K562 (cell line): ENCODE results near the gene DNAJC12. TPM values are rescaled to one million over a fixed set of nuclear protein-coding genes. Genes with fewer than 3 reads are reported as not detected.

Source experiments
- ATAC-seq: fragments of 200-7000 bp; cut with Tn5 transposase; 3 replicates; pipeline ENCODE4 v1.9.1; 2020; ENCODE audit warnings: moderate library complexity
- BruUV-seq: library from RNA; stranded (reverse); fragments of 400-500 nt; replicated peaks from 2 replicates; lab custom pipeline; 2021; lab: Mats Ljungman, UMichigan
- CTCF ChIA-PET: fragments of 300-600 bp; formaldehyde crosslinking; extraction: SDS; loops from one replicate; lab custom pipeline; 2021; ENCODE audit warnings: low intra/inter-chr PET ratio; lab: Yijun Ruan, JAX
- POLR2A ChIA-PET: fragments of 300-600, 350-650 bp; sonication (Branson Sonifier 250); formaldehyde crosslinking; extraction: SDS; loops from one replicate; lab custom pipeline; 2021; ENCODE audit warnings: antibody characterized with exemption, inconsistent platforms; lab: Yijun Ruan, JAX
- DNase-seq, 4 experiments: peaks; one replicate each; pipeline versions ENCODE4 v3.0.0 to v3.0.0-alpha.2; 2011 to 2018; ENCODE audit warnings: low spot score in 3 of 4, mixed read lengths in 3 of 4; ENCODE audit errors: extremely low read depth in 1 of 4
- FAIRE-seq: peaks from 2 replicates; lab custom pipeline; 2011; peaks lifted over from hg19 to GRCh38; lab: Jason Lieb, UNC
- H2AFZ ChIP-seq: 2 replicates; pipeline ENCODE4 v1.6.0; 2011; ENCODE audit warnings: low read depth, low read length, control low read depth, inconsistent platforms
- H3K27ac ChIP-seq: fragments of 200-600 bp; 3 replicates; pipeline ENCODE4 v1.8.0; 2011; ENCODE audit warnings: low read depth, mild to moderate bottlenecking, control low read depth, inconsistent platforms, low read length, moderate library complexity, mixed read lengths; ENCODE audit errors: extremely low read depth
- H3K27me3 ChIP-seq, 2 experiments: fragments of 300-600 bp in 1 of 2; 2 replicates in 1 of 2; 3 replicates in 1 of 2; pipeline versions ENCODE4 v1.6.0 to v1.8.0; 2011; ENCODE audit warnings: inconsistent platforms in 2 of 2, low read length in 2 of 2, mild to moderate bottlenecking in 1 of 2, mixed read lengths in 1 of 2, moderate library complexity in 1 of 2; ENCODE audit not compliant: control insufficient read depth in 2 of 2, insufficient read depth in 2 of 2
- H3K36me3 ChIP-seq: fragments of 300-600 bp; 3 replicates; pipeline ENCODE4 v1.8.0; 2011; ENCODE audit warnings: mild to moderate bottlenecking, low read length, inconsistent platforms; ENCODE audit not compliant: control insufficient read depth, insufficient read depth
- H3K4me1 ChIP-seq, 2 experiments: fragments of 200-600 bp in 1 of 2; replicated peaks in 1 of 2; 2 replicates in 1 of 2; 3 replicates in 1 of 2; pipeline versions ENCODE4 v1.5.1 to v1.8.0; 2011; ENCODE audit warnings: inconsistent platforms in 2 of 2, low read length in 2 of 2, mild to moderate bottlenecking in 1 of 2, mixed read lengths in 1 of 2, moderate library complexity in 1 of 2; ENCODE audit not compliant: control insufficient read depth in 2 of 2, insufficient read depth in 2 of 2
- H3K4me2 ChIP-seq: 2 replicates; pipeline ENCODE4 v1.6.1; 2011; ENCODE audit warnings: low read length, control low read depth, inconsistent platforms, mixed read lengths; ENCODE audit not compliant: insufficient read depth
- H3K4me3 ChIP-seq: fragments of 200-600 bp; sonication (generic), shearing (Covaris generic); 2 replicates; pipeline ENCODE4 v1.5.1; 2016; ENCODE audit warnings: control low read depth, inconsistent platforms
- H3K79me2 ChIP-seq: fragments of 200-600 bp; 3 replicates; pipeline ENCODE4 v1.8.0; 2011; ENCODE audit warnings: low read length, inconsistent platforms; ENCODE audit not compliant: control insufficient read depth, insufficient read depth
- H3K9ac ChIP-seq, 2 experiments: 2 replicates each; pipeline versions ENCODE4 v1.6.0 to v1.6.1; 2011; ENCODE audit warnings: low read depth in 2 of 2, low read length in 2 of 2, control low read depth in 1 of 2, inconsistent platforms in 1 of 2, mild to moderate bottlenecking in 1 of 2, mixed read lengths in 1 of 2; ENCODE audit not compliant: insufficient read depth in 1 of 2
- H3K9me1 ChIP-seq: one replicate; pipeline ENCODE4 v1.6.0; 2011; ENCODE audit warnings: inconsistent platforms, mild to moderate bottlenecking, low read length, moderate library complexity; ENCODE audit not compliant: control insufficient read depth, insufficient read depth
- H3K9me3 ChIP-seq: replicated peaks from 2 replicates; pipeline ENCODE4 v1.5.1; 2011; ENCODE audit warnings: low read depth, low read length, inconsistent platforms; ENCODE audit not compliant: control insufficient read depth, insufficient read depth
- H4K20me1 ChIP-seq: replicated peaks from 2 replicates; pipeline ENCODE4 v1.6.1; 2011; ENCODE audit warnings: low read length, inconsistent platforms, mixed read lengths; ENCODE audit not compliant: control insufficient read depth, insufficient read depth
- CCAR2 ChIP-seq: fragments of 200-400 bp; formaldehyde crosslinking; IDR thresholded peaks from 2 replicates; pipeline ENCODE4 v1.6.1; 2017; ENCODE audit warnings: mild to moderate bottlenecking, low read depth, low read length
- CREM ChIP-seq: IDR thresholded peaks from 2 replicates; pipeline ENCODE4 v1.6.1; 2014; ENCODE audit warnings: antibody characterized with exemption, low read depth
- FOSL1 ChIP-seq: fragments of 200-800 bp; sonication (Bioruptor generic); conservative IDR thresholded peaks from 2 replicates; pipeline ENCODE4 v1.6.1; 2016; ENCODE audit warnings: missing genetic modification characterization, missing compliant biosample characterization
- KLF16 ChIP-seq: IDR thresholded peaks from 2 replicates; pipeline ENCODE4 v1.6.1; 2016; ENCODE audit warnings: antibody characterized with exemption
- MEF2D ChIP-seq: conservative IDR thresholded peaks from 2 replicates; pipeline ENCODE4 v1.6.1; 2016; ENCODE audit warnings: low read depth, missing genetic modification characterization, missing compliant biosample characterization
- MTA2 ChIP-seq: fragments of 450-650 bp; IDR thresholded peaks from 2 replicates; pipeline ENCODE4 v1.6.1; 2016; ENCODE audit warnings: low read depth
- NR1H2 ChIP-seq: sonication (generic); formaldehyde crosslinking; IDR thresholded peaks from 2 replicates; pipeline ENCODE4 v1.4.0; 2020; ENCODE audit warnings: mild to moderate bottlenecking, missing genetic modification reagents
- PCBP2 ChIP-seq: fragments of 200-400 bp; formaldehyde crosslinking; IDR thresholded peaks from 2 replicates; pipeline ENCODE4 v1.6.1; 2018; ENCODE audit warnings: low read length, low read depth, mild to moderate bottlenecking, moderate library complexity; ENCODE audit not compliant: poor library complexity, severe bottlenecking
- RBM25 ChIP-seq: fragments of 200-400 bp; formaldehyde crosslinking; IDR thresholded peaks from 2 replicates; pipeline ENCODE4 v1.6.1; 2018; ENCODE audit warnings: low read length, low read depth, moderate library complexity; ENCODE audit not compliant: severe bottlenecking
- TRIM24 ChIP-seq, 2 experiments: fragments of 450-650 bp; IDR thresholded peaks; 2 replicates each; pipeline ENCODE4 v1.6.1; 2016
- ZKSCAN1 ChIP-seq: fragments of 150-350 bp; IDR thresholded peaks from 2 replicates; pipeline ENCODE4 v1.6.1; 2016; ENCODE audit warnings: low read depth, low read length
- WGBS: fragments of 100-300 bp; shearing (Covaris generic); methylation state at CpG from one replicate; pipeline ENCODE4 v1.1.6; 2016; ENCODE audit warnings: low coverage, mixed read lengths; ENCODE audit not compliant: insufficient coverage; ENCODE audit errors: missing lambda C conversion rate; 5-methylcytosine and 5-hydroxymethylcytosine counted together
- in situ Hi-C: fragments of 300-500 bp; cut with MboI; formaldehyde crosslinking; loops from 4 replicates; pipeline ENCODE4 v1.15.0; 2018; ENCODE audit warnings: inconsistent platforms, mixed read lengths
- intact Hi-C: fragments of 100-400 bp; cut with micrococcal nuclease; formaldehyde crosslinking; loops from 2 replicates; pipeline ENCODE4 v1.14.2; 2022
- polyA plus RNA-seq, 8 experiments: library from polyadenylated mRNA; depleted of rRNA in 4 of 8; stranded (reverse) in 5 of 8; unstranded in 3 of 8; fragments of >200 nt; fragmentation: Nextera tagmentation in 2 of 8; fragmentation: Illumina TruSeq in 1 of 8; extraction: Ambion mirVana in 2 of 8; extraction: Trizol in 1 of 8; gene quantifications; 2 replicates each; pipeline versions ENCODE4 v1.2.1 to v1.2.3, GENCODE V29; 2011 to 2014; ENCODE audit warnings: inconsistent platforms in 1 of 8, missing spikeins in 1 of 8
- total RNA-seq, 7 experiments: library from RNA; depleted of rRNA in 6 of 7; stranded (reverse); fragments of >200 nt in 6 of 7; fragmentation: Illumina TruSeq in 2 of 7; extraction: Trizol in 2 of 7; gene quantifications; 2 replicates each; pipeline versions ENCODE4 v1.2.1 to v1.2.3, GENCODE V29; 2011 to 2021; ENCODE audit warnings: low replicate concordance in 1 of 7
- TF ChIP-seq, protein P1 (sequence below), 3 experiments: fragments of 200-800 bp in 1 of 3; fragments of 250-450 bp in 1 of 3; fragments of 450-650 bp in 1 of 3; sonication (Bioruptor Pico) in 1 of 3; sonication (Bioruptor generic) in 1 of 3; formaldehyde crosslinking in 1 of 3; IDR thresholded peaks; 2 replicates each; pipeline versions ENCODE4 v1.6.1 to v1.8.0; 2016 to 2022; ENCODE audit warnings: mild to moderate bottlenecking in 2 of 3, missing genetic modification characterization in 2 of 3, missing compliant biosample characterization in 1 of 3, moderate library complexity in 1 of 3
- TF ChIP-seq, protein P2 (sequence below): fragments of 250-450 bp; sonication (Bioruptor Pico); IDR thresholded peaks from 2 replicates; pipeline ENCODE4 v1.8.0; 2021; ENCODE audit warnings: moderate library complexity, mild to moderate bottlenecking, inconsistent platforms
- TF ChIP-seq, protein P3 (sequence below): fragments of 450-650 bp; conservative IDR thresholded peaks from 2 replicates; pipeline ENCODE4 v1.6.1; 2016; ENCODE audit warnings: missing genetic modification characterization, low read depth, mild to moderate bottlenecking, control low read depth, missing compliant biosample characterization
- TF ChIP-seq, protein P4 (sequence below), 3 experiments: fragments of 200-800 bp in 1 of 3; sonication (Bioruptor generic) in 1 of 3; sonication (generic) in 1 of 3; formaldehyde crosslinking in 1 of 3; IDR thresholded peaks; 2 replicates each; pipeline versions ENCODE4 v1.6.1 to v1.8.0; 2016 to 2022; ENCODE audit warnings: mild to moderate bottlenecking in 2 of 3, missing compliant biosample characterization in 2 of 3, missing genetic modification characterization in 2 of 3, missing genetic modification reagents in 1 of 3

The DNAJC12 gene
- total and polyA plus RNA-seq, 9 of the 15 experiments (the other 6 are each of a cell fraction or from before 2014, with no cell fraction given): 7.4 to 95.9 (median 68.5) TPM

DNA sequence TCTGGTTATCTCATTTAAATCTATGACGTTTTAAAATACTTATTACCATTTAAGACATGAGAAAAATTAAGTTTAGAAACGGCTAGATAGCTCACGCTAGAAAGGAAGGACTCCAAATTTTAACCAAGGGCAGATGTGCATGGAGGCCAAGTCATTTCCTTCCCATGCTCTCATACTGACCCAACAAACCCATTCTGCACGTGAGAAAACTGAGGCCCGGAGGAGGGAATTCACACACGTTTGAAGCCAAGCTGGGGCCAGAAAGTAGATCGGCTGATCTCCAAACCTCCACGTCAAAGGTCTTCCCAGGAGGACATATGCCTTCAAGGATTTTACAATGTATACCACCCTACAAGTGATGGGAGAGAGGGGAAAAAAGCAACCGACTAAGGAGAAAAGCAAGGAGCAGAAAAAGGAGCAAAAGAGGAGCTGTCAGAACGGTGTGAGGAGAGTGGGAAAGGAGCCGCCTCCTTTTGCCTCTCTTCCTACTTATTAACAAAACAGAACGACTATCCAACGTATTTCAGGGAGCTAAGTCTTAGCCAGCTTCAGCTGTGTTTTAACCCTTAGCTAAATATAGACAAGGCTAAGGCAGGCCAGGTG, 45.8 kb upstream of the DNAJC12 start:
- FAIRE-seq (no peak), DNase-seq (peak in 1 of 4 experiments; percentile 24), ATAC-seq (no peak)
- Histone ChIP-seq H3K79me2 (peaks cover 40% of the 10 kb centered on the region), H2AFZ (peak overlapping the region; percentile 98), H3K4me3 (peak overlapping the region; percentile 72), H3K36me3 (peaks cover 20% of the 10 kb centered on the region), H3K9me1 (no peaks in the 10 kb centered on the region), H3K9ac (peak overlapping the region; percentile 79 to 91), H4K20me1 (no peaks in the 10 kb centered on the region), H3K27ac (peak overlapping the region; percentile 92), H3K27me3 (no peaks in the 10 kb centered on the region), H3K4me1 (peaks cover 9 to 16% of the 10 kb centered on the region in 2 experiments; a peak in 4 of 5 replicates), H3K9me3 (no peaks in the 10 kb centered on the region), H3K4me2 (peak overlapping the region; percentile 93)
- BruUV-seq: TSS peak; percentile 94
- intact Hi-C loops: loop anchor here (10.0 kb wide), 1 partner anchor 191 kb away; the partner anchor contains the start of gene HERC4
- in situ Hi-C loops: no loop called here
- WGBS: 15% methylated on average over 13 of the region's 13 CpGs
- POLR2A ChIA-PET: interaction anchor here (0.7 to 2.1 kb wide), 11 partner anchors 8 to 1064 kb away, joined by 3 to 10 read pairs (median 4); partner anchors contain the start of genes HNRNPH3 and PBLD
- CTCF ChIA-PET: no interaction called here
- TF ChIP-seq KLF16 (no peak), RBM25 (peak; percentile 89), PCBP2 (no peak), NR1H2 (CRISPR knock-in tag) (no peak), CCAR2 (no peak), TRIM24 (IDR thresholded peaks at IDR 0.05) (no peak), ZKSCAN1 (no peak), MEF2D (tag) (no peak), FOSL1 (tag) (no peak), CREM (no peak), MTA2 (no peak)
- TF ChIP-seq, protein P1, sequence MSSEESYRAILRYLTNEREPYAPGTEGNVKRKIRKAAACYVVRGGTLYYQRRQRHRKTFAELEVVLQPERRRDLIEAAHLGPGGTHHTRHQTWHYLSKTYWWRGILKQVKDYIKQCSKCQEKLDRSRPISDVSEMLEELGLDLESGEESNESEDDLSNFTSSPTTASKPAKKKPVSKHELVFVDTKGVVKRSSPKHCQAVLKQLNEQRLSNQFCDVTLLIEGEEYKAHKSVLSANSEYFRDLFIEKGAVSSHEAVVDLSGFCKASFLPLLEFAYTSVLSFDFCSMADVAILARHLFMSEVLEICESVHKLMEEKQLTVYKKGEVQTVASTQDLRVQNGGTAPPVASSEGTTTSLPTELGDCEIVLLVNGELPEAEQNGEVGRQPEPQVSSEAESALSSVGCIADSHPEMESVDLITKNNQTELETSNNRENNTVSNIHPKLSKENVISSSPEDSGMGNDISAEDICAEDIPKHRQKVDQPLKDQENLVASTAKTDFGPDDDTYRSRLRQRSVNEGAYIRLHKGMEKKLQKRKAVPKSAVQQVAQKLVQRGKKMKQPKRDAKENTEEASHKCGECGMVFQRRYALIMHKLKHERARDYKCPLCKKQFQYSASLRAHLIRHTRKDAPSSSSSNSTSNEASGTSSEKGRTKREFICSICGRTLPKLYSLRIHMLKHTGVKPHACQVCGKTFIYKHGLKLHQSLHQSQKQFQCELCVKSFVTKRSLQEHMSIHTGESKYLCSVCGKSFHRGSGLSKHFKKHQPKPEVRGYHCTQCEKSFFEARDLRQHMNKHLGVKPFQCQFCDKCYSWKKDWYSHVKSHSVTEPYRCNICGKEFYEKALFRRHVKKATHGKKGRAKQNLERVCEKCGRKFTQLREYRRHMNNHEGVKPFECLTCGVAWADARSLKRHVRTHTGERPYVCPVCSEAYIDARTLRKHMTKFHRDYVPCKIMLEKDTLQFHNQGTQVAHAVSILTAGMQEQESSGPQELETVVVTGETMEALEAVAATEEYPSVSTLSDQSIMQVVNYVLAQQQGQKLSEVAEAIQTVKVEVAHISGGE (CRISPR knock-in tag; IDR thresholded peaks at IDR 0.05): no peak
- TF ChIP-seq, protein P2, sequence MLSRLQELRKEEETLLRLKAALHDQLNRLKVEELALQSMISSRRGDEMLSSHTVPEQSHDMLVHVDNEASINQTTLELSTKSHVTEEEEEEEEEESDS (CRISPR knock-in tag): no peak
- TF ChIP-seq, protein P3, sequence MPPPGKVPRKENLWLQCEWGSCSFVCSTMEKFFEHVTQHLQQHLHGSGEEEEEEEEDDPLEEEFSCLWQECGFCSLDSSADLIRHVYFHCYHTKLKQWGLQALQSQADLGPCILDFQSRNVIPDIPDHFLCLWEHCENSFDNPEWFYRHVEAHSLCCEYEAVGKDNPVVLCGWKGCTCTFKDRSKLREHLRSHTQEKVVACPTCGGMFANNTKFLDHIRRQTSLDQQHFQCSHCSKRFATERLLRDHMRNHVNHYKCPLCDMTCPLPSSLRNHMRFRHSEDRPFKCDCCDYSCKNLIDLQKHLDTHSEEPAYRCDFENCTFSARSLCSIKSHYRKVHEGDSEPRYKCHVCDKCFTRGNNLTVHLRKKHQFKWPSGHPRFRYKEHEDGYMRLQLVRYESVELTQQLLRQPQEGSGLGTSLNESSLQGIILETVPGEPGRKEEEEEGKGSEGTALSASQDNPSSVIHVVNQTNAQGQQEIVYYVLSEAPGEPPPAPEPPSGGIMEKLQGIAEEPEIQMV (tag): no peak
- TF ChIP-seq, protein P4, sequence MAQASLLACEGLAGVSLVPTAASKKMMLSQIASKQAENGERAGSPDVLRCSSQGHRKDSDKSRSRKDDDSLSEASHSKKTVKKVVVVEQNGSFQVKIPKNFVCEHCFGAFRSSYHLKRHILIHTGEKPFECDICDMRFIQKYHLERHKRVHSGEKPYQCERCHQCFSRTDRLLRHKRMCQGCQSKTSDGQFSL (CRISPR knock-in tag; IDR thresholded peaks at IDR 0.05): no peak
- TF ChIP-seq, protein P4 (tag; IDR thresholded peaks at IDR 0.05): no peak
